Activated CD4-positive, alpha-beta memory T cell treated with anti-CD3 and anti-CD28 coated beads for 36 hours (primary cell): ENCODE results near the gene CDY2B. TPM values are rescaled to one million over a fixed set of nuclear protein-coding genes. Genes with fewer than 3 reads are reported as not detected.
"Not testable (repeated sequence)": the region's sequence is repeated elsewhere in the genome, so short reads cannot be mapped to it uniquely, and the experiment has no call there.

Experiments
- CTCF ChIA-PET: fragments of 350-600 bp; sonication (Branson Sonifier 250); formaldehyde crosslinking; loops from one replicate; lab custom pipeline; 2021; ENCODE audit warnings: antibody characterized with exemption, inconsistent platforms; lab: Charles Lee
- POLR2A ChIA-PET: fragments of 350-600 bp; sonication (Branson Sonifier 250); formaldehyde crosslinking; loops from one replicate; lab custom pipeline; 2021; ENCODE audit warnings: antibody characterized with exemption; lab: Charles Lee
- DNase-seq: peaks from one replicate; pipeline ENCODE4 v3.0.0-alpha.2; 2020
- H3K27ac Mint-ChIP-seq: one replicate; pipeline ENCODE4 v1.8.0; 2021; ENCODE audit warnings: mixed read lengths
- H3K27me3 Mint-ChIP-seq: one replicate; pipeline ENCODE4 v1.8.0; 2021; ENCODE audit warnings: mixed read lengths
- H3K36me3 Mint-ChIP-seq: one replicate; pipeline ENCODE4 v1.8.0; 2021; ENCODE audit warnings: mixed read lengths
- H3K4me1 Mint-ChIP-seq: one replicate; pipeline ENCODE4 v1.8.0; 2021; ENCODE audit warnings: low read depth, mixed read lengths
- H3K4me3 Mint-ChIP-seq: one replicate; pipeline ENCODE4 v1.8.0; 2021; ENCODE audit warnings: mild to moderate bottlenecking, mixed read lengths
- H3K9me3 Mint-ChIP-seq: one replicate; pipeline ENCODE4 v1.8.0; 2021; ENCODE audit warnings: mixed read lengths
- intact Hi-C: fragments of 100-400 bp; cut with micrococcal nuclease; formaldehyde crosslinking; loops from one replicate; pipeline ENCODE4 v1.15.1; 2023
- total RNA-seq, 2 experiments: library from RNA; stranded (reverse); gene quantifications; one replicate each; pipeline ENCODE4 v1.2.3, GENCODE V29; 2021

Gene CDY2B
- total RNA-seq, 2 experiments from 2014 or later: not detected

- H3K36me3 Mint-ChIP-seq, H3K27me3 Mint-ChIP-seq, POLR2A ChIA-PET, H3K4me1 Mint-ChIP-seq, H3K9me3 Mint-ChIP-seq, CTCF ChIA-PET, DNase-seq, H3K27ac Mint-ChIP-seq, intact Hi-C loops, H3K4me3 Mint-ChIP-seq: not testable (repeated sequence)
Observed at GRCh38 chrY:17832149-17832548, 47.9 kb downstream of the CDY2B start.

Other genes starting within 250 kb of the CDY2B start
- gene CDY2A, start 145.6 kb upstream of the CDY2B start, total RNA-seq: not detected